Activated CD8-positive, alpha-beta memory T cell treated with anti-CD3 and anti-CD28 coated beads, Interleukin-2, amount 50 U/mL, for 1 hour (primary cell): Measurements from ENCODE around the gene ZNF385D.

Experiments used
- DNase-seq: peaks from one replicate; pipeline ENCODE4 v3.0.0-alpha.2; 2020; ENCODE audit errors: extremely low read depth

Gene ZNF385D, protein sequence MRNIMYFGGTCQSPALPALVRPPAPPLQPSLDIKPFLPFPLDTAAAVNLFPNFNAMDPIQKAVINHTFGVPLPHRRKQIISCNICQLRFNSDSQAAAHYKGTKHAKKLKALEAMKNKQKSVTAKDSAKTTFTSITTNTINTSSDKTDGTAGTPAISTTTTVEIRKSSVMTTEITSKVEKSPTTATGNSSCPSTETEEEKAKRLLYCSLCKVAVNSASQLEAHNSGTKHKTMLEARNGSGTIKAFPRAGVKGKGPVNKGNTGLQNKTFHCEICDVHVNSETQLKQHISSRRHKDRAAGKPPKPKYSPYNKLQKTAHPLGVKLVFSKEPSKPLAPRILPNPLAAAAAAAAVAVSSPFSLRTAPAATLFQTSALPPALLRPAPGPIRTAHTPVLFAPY

DNA sequence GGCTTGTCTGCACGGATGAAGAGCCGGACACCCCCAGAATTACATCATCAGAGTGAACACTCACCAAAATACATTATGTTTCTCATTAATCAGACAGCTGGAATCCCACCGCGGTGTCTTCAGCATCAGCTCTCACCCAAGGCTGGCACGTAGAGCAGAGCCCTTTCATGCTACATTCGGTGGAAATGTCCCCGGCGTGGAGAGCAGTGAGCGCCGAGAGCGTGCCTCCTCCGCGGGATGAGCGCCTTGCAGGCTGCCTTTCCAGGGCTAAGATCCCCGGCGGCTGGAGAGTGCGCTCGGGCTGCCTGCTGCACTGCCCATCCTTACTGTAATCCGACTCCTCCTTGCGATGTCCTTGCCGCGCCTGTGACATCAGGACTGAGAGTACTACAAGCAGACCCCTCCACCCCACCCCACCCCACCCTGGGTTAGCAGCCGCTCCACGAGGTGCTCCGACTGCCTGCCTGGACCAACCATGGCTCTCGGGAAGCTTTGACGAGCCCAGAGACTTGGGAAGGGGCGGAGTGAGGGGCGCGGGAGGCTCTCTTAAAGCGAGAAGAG is at the start of gene ZNF385D:
ZNF385D (minus strand) TSS at position 380 of the 561 bp plus-strand sequence; CDS start at position 86, 294 bp downstream.
- no peak for DNase-seq

DNA sequence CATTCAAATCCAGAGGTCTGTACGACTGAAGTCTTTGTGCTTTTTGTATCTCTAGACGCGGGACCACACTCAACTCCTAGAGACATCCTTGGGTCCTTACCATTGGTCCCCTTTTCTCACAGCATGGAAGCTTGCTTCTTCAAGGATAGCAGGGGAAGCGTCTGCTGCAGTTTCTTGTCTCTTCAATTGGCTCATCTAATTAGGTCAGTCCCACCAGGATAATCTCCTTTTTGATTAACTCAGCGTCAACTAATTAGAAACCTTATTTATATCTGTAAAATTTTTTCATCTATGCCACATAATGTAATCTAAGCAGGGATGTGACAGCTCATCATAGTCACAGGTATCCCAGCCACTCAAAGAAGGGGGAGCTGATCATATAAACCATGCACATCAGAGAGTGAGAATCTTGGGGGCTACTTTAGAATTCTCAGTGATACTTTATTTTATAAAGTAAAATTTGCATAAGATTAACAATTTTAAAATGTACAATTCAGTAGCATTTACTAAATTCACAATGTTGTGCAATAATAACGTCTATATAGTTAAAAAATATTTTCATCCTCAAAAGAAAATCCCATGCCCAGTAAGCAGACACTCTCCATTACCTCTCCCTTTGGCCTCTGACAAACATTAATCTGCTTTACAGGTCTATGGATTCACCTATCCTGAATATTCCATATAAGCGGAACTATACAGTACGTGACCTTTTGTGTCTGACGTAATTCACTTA is 47.5 kb upstream of the ZNF385D start:
- DNase-seq: no peak

DNA sequence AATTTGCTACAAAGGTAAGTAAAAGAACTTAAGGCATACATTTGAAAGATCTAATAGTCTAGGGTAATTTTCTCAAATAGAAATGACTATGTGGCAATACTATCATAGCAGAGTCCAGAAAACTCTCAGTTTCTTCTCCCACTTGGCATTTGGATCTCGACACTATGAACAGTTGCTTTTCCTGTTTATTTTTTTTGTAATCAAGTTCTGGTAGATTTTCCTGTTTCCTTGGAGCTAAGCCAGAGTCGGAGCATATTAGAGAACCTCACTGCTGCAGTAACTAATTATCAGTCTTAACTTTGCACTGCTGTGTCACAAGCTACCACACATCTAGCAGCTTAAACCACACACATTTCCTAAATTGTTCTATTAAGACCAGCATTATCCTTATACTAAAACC is 44.9 kb upstream of the ZNF385D start:
- no peak for DNase-seq

DNA sequence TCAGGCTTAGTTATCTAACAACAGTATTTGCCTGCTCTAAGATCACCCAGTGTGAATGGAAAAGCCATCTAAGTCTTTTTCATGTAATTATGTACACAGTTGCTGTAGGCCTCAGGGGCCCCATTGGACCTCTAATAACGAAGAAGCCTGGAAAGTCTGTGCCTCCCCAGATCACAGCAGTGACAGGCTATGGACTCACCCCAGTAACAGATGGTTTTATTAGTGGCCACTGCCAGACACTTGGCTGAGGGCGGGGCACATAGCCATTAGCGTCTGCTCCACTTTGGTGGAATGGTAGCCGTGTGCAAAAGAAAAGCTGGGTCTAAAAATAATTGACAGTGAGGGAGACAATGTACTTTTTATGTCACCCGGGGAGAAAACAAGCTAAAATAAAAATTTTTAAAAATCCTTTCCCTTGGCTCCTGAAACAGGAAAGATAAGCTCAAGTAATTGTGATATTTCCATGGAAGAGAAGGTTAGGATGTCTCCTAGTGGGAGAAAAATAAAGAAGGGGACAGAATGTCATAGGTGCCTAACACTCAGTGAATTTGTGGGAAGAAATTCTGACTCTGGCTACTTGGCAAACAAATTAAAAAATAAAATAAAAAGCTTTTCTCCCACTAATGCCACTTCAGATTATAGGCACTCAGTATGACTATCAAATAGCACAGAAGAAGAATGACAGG is 44.3 kb upstream of the ZNF385D start:
- DNase-seq: no peak

DNA sequence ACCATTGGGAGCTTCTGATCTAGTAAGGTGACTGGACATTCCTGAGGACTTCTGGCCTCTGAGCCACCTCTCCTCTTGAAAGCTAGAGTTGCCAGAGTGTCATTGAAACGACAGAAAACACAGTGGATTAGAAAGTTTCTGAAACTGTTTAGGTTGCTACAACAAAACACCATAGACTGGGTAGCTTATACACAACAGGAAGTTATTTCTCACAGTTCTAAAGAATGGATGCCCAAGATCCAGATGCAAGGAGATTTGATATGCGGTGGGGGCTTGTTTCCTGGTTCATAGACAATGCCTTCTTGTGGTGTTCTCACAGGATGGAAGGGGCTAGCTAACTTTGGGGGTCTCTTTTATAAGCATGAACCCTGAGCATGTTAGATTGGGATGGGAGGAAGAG is 43.3 kb upstream of the ZNF385D start:
- DNase-seq: no peak

DNA sequence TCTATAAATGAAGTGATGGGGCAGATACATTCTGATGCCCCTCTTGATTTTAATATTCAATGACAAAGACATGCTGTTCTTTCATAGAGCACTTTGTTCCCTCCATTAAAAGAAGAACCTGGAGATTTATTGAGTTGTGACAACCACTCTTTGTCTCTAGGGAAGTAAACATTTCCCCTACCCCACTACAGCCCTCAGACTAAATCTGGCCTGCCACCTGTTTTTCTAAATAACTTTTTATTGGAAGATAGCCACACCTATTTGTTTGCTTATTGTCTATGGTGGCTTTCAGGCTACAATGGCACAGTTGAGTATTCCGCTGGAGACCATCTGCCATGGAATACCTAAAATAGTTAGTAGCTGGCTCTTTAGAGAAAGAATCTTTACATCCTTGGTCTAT is 41.2 kb upstream of the ZNF385D start:
- no peak for DNase-seq

DNA sequence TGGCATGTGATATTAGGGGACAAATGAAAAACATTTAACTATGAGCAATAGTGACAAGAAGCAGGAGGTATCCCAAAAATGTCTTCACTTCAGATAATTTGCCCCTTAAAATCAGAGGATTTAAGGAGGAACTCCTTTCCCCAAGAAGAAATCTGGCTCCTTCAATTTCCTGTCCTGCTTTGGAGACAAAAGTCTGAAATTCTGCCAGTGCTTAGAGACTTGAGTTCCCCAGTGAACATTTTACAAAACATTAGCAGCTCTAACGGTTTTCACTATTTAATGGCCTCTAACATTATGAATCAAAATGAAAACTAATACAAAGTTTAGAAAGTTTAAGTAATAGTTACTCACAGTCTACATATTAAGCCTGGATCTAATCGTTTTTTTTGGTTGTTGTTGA is 40.3 kb upstream of the ZNF385D start:
- DNase-seq: no peak

DNA sequence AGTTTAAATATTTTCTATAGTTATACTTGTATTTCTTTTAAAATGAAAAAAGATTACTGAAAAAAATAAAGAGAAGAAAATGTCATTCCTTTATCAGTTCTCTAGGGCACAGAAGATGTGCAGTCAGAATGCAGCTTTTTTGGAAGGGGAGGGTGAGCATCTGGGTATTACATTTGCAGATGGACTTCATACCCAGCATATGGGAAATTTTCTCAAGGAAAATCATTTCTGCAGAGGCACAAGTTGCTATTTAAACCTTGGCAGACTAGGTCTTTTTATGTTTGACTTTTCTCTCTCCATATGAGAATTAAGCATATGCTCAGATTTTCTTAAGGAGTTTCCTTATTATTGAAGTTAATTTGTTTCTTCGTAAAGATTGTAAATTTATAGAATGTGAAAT is 39.5 kb upstream of the ZNF385D start:
- DNase-seq: no peak

DNA sequence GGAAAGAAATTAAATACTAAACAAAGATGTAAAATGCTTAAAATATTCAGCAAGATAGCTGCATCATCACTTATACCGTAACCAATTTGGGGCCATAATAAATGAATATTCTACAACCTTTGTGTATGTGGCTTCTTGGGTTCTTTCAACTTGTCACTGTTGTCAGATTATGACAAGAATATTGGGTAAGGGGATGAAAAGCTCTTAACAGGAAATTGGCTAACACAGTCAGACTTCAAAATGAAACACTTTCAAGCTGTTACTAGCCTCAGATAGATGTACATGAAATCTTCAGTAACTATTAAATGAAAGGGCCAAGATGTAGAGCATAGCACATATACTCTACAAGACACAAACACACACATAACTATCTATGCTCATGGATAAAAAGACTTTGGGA is 38.7 kb upstream of the ZNF385D start:
- DNase-seq: no peak

DNA sequence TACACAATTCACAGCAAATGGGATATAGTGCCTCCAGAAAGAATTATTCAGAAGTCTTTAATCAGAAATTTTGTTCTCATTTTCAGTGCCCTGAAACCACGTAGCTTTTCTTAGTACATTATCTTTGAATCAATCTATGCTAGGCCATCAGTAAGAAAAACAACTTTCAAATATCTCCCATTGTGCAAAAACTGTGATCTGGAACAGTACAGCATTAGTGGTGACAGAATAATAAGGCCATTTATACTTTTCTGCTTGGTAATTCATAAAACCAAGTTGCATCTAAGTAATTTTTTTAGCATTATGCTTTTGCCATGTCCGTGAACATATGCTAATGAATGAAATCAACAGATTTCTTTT is 35.4 kb upstream of the ZNF385D start:
- no peak for DNase-seq

DNA sequence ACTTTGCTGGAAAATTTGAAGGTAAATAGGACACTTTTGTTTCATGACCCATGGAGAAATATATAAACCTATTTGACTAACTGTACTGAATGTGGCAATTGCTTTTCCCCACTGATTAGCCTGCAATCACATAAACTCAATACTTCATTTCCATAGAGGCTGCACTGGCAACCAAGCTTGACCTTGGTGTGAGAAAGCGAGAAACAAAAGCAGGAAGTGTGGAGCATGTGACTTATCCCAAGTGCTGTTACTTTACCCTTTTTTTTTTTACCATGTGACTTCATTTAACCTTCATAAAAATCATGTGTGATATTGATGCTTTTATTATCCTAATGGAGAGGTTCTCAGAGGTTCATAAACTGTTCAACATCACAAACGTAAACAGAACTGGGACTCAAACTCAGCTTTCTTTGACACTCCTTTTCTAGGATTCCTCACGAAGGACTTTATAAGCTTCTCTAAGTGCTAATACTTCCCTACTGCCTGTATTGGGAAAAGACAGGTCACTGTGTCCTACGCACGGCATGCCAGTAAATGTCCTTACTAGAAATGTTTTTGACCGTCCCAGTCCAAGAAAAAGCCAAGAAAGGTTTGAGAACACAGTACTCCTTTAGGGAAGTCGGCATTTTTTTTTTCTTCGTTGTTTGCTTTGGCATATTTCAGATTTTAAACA is 34.9 kb upstream of the ZNF385D start:
- no peak for DNase-seq

DNA sequence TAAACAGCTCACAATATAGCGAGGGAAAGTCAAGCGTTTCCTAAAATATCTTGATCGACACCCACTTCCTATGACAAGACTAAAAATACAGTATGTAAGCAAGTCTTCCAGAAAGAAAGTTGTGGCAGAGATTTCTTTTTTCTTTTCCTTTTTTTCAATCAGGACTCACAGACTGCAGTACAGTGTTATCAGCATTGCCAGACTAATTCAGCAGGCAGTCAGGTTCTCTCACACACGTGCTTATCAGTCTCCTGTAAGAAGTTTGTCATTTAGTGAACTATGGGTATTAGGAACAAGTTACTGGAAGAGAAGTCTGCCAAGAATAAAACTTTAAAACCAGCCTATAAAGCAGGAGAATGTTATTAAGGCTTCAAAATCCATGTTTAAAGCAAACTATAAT is 32.8 kb upstream of the ZNF385D start:
- DNase-seq: no peak

DNA sequence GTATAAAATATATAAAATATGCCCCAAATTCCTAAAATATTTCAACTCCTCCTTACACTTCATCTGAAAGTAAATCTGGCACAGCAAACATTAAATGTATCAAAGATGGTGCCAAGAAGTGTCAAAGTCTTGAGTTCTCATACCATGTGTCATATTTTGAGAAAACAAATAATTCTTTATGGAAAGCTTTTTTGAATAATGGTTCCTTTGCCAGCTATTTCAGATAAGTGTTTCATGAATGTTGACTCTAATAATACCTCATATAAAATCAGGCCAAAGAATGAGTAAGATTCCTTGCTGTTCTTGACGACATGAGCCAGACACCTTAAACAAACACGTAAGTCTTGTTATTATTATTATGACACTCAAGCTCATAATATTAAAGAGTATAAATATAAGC is 30.3 kb upstream of the ZNF385D start:
- DNase-seq: no peak

DNA sequence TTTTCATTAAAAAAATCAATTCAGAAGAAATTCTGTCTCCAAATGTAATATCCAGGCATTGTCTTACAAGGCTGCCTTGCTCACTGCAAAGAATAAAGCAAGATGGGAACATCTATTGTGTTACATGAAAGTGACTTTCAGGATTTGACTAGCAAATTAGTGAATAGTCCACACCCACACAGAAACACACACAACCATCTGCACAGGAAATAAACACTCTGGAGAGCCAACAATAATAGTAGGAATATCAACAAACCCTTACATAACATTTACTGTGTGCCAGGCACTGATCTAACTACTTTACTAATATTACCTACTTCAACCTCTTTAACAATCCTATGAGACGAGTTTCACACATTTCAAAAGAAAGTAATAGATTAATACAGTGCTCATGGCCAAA is 28.9 kb upstream of the ZNF385D start:
- no peak for DNase-seq

DNA sequence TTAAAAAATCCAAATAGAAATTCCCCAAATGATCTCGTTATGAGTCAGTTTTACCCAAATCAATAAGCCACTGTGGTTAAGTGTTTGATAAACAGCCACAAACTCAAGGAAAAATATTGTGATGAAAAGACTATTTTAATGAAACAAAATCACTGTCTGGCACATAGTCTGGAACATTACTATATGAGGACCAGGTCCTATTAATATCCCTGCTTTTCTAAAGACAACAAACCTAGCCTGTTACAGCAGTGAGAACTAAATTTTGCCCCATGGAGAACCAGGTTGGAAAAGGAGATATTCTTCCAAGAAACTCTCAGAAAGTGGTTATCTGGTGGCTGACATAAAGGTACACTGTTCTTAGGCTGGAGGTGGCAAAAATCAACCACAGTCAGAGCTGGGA is 27.7 kb upstream of the ZNF385D start:
- DNase-seq: no peak

DNA sequence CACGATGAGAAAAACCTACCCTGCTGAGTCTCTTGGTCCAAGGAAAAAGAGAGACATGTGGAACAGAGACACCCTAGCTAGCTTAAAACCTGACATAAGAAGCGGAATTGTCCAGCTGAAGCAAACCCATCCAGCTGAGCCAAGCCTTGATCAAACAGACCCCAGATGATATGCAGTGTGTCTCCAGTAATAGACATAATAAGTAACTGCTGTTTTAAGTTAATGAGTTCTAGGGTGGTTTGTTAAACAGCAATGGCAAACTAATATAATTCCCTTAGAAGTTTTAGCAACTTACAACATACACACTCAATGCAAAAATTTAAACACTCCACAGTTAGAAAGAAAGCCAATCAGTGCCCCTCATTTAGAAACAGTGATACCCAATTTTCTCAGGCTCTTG is 26.8 kb upstream of the ZNF385D start:
- no peak for DNase-seq

DNA sequence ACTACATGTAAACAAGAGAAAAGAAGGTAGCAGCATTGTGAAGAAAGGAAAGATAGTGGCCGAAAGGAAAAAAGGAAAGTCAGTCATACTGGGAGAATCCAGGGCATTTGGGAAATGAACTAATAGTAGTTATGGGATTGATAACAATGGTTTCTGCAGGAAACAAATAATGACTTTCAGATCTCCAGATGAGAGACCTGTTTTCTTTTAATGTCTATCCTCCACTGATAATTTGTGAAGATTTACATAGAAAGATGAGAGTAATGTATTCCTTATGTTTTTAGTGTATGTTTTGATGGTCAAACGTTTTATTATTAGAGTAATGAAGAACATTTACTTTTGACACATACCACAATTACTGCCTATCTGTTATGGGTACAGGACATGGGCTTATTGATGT is 15.0 kb upstream of the ZNF385D start:
- no peak for DNase-seq

DNA sequence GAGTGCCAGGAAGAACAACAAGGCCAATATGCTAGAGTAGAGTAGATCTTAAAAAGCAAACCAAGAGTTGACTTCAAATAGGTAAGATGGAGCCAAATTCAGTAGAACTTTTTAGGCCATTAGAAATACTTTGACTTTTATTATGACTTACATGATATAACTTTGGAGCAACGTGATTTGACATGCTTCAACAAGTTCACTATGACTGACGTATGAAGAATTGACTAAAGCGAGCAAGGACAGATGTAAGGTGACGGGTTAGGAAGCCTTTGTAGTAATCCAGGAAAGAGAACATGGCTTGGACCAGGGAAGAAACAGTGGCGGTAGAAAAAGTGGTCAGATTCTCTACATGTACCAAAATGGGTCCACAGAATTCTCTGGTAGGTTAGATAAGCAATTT is 4.9 kb upstream of the ZNF385D start:
- no peak for DNase-seq

DNA sequence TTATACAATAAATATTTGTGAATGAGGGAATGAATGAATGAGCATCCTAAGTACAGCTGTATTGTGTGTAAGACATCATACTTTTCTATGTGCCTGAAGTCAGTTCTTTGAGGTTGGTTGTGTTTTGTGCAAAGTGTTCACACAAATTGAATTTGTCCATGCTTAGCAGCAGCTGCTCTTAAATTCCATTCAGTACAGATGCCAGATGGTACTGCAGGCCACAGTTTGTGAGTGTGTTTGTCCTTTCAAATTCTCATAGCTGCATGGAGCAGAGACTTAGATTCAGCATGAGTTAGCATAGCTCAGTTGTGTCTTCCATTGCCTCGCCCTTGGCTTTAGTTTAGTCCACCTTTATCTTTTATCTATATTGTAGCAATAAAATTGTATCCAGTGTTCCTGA is 3.8 kb upstream of the ZNF385D start:
- DNase-seq: no peak

DNA sequence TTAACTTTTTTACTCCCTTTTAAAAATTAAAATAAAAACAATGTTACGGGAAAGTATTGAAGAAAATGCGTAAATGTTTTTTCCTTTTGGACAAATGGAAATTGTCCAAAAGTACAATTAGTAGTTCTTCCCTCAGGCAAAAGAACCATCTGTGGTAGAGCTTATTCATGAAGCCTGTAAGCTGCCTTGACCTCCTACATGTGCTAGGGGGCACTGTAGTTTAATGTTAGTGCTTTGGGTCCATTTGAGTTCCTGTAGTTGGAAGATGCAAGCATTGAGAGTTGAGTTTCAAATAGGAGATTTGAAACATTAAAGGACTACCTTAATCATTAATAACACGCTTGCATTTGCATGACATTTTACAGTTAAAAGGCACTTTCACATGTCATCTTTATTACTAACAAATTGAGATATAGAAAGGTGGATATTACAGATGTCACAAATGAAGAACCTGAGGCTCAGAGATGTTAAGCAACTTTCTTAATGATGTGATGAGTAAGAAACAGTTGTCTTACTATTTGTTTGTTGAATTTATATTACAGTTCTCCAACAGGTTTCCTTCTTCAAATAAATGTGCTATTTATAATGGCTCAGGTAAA is 1.8 kb upstream of the ZNF385D start:
- DNase-seq: no peak

DNA sequence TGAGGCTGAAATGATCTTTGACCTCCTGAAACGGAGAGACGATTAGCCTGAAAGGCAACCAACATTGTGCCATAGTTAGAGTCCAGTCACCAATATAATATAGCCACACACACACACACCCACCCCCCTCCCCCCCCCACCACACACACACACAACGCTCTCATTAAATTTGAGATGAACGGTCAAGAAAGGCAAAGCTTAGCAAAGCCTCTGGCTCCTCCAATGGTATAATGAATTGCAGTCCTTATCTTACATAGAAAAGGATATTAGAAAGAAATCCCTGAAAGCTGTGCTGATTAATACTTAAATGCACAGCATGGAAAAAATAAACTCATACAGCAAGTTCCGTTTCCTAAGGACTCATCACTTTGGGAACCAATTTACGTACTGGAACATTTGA is 876 bp upstream of the ZNF385D start:
- DNase-seq: no peak
